Testis (tissue), 2 donors: ENCODE data around the gene PROC.

Source experiments
- CTCF ChIP-seq, 3 experiments: fragments of 450-650 bp in 2 of 3; fragments of 200-600 bp in 1 of 3; sonication (generic) in 1 of 3; IDR thresholded peaks; one replicate each; pipeline ENCODE4 v1.5.1; 2016 to 2019; ENCODE audit warnings: antibody characterized with exemption in 3 of 3, mild to moderate bottlenecking in 2 of 3, moderate library complexity in 1 of 3
- POLR2A ChIP-seq: fragments of 450-650 bp; IDR thresholded peaks from one replicate; pipeline ENCODE4 v1.6.1; 2017; ENCODE audit warnings: antibody characterized with exemption, mild to moderate bottlenecking, moderate library complexity

DNA sequence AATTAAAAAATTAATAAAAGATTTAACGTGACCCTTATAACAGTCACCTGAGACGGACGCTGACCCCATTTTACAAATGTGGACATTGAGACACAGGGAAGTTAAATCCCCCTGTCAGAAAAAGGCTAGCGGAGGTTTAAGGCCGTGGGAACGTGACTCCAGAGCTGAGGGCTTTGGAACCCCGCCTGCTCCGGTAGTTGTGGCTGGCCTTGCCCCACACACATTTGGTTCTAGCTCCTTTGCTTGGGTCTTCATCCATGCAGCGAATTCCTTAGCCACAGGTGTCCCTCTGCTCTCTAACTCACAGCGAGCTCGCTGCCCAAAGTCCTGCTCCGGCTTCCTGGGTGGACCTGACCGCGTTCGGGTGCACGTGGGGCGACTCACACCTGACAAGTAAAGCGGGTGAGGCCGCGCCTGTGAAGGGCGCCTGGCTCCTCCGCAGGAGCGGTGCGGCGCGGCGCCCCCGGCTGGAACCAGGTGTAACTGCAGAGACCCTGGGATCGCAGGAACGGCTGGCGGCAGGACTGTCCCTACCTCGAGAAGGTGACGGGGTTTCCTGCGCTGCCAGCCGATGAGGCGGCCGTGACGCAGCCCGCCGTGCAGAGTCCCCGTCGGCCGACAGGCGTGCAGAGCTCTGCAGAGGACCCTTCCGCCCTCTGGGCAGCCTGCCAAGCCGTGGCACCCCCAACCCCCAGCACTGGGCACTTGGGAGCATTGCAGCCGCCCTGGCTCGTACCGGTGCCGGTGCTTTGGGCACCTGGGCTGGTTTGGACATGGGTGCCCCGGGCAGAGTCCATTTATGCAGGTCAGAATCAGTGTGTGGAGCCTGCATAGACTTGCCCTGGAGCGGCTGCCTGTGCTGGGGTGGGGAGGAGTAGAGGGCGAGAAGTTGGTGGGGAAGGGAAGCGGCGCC lies 2.4 kb upstream of the PROC start:
- TF ChIP-seq POLR2A (no peak), CTCF (IDR thresholded peaks at IDR 0.05) (peak in 2 of 3 experiments; percentile 25 to 53)
